H54 (cell line): ENCODE measurements around the gene KCNMB1.

ENCODE experiments used
- DNase-seq: peaks from one replicate; pipeline ENCODE4 v3.0.0; 2011; ENCODE audit warnings: low spot score, mixed read lengths; ENCODE audit not compliant: insufficient read length
- FAIRE-seq: peaks from 3 replicates; lab custom pipeline; 2011; peaks lifted over from hg19 to GRCh38; lab: Jason Lieb, UNC
- POLR2A ChIP-seq: IDR thresholded peaks from 2 replicates; pipeline ENCODE4 v1.6.1; 2011; ENCODE audit warnings: low read depth, mild to moderate bottlenecking, low read length

The KCNMB1 gene

DNA sequence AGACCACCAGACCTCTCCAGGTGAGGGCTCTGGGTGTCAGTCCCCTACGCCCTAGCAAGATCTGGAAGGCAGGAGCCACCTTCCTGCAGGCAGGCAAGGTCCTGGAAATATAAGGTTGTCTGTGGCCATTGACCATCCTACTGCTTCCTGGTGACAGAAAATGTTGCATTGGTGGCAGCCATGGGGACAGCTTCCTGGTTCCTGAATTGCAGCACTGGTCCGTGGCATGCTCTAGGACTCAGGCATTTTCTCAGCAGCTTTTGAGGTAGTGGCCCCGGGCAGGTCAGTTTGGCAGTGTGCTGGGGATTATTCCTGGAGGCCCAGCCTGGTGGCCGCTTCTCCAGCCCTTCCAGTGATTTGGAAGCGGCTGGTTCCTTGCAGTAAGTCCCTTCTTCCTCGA lies 36.6 kb upstream of the KCNMB1 start:
- FAIRE-seq (no peak), DNase-seq (no peak)
- no peak for TF ChIP-seq POLR2A

DNA sequence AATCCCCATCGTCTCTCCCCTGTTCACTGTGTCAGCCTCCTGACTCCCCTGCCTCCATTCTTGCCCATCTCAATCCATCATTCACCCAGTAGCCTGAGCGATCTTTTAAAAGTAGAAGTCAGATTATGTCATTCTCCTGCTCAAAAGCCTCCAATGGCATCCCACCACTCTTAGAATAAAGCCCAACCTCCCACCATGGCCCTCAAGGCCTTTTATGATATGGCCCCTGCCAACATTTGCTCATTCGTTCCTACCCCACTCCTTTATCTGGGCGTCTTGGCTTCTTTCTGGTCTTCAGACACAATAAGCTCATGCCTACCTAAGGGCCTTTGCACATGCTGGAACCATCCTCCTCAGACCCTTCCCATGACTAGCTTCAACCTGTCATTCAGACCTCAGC lies 35.5 kb upstream of the KCNMB1 start:
- FAIRE-seq = no peak
- no peak for TF ChIP-seq POLR2A
- DNase-seq = no peak

- FAIRE-seq = no peak
Observed at GRCh38 chr5:170423692-170424091, 34.5 kb upstream of the KCNMB1 start.

DNA sequence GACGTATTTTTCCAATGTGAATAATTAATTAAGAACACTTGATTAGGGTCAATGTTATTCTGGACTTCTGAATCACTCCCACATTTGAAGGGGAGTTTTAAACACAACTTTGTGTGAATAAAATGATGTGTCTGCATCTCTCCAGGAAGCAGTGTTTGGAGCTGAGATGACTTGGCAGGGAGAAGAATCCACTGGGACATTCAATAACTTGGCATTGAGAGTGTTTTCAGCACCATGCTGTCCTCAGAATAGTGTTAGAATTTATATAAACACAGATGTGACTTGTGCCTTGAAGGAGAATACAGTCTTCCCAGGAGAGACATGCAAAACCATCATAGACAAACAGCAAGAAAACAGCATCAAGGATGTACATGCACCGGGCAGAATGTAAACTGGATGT lies 32.7 kb upstream of the KCNMB1 start:
- no peak for FAIRE-seq
- DNase-seq = no peak
- TF ChIP-seq POLR2A = no peak

More at GRCh38 chr5:170423692-170424091, 34.5 kb upstream of the KCNMB1 start:
- no peak for DNase-seq
- no peak for TF ChIP-seq POLR2A

- FAIRE-seq = no peak
- TF ChIP-seq POLR2A = no peak
- DNase-seq = peak; percentile 39
Observed at GRCh38 chr5:170420806-170421412, 31.7 kb upstream of the KCNMB1 start.

DNA sequence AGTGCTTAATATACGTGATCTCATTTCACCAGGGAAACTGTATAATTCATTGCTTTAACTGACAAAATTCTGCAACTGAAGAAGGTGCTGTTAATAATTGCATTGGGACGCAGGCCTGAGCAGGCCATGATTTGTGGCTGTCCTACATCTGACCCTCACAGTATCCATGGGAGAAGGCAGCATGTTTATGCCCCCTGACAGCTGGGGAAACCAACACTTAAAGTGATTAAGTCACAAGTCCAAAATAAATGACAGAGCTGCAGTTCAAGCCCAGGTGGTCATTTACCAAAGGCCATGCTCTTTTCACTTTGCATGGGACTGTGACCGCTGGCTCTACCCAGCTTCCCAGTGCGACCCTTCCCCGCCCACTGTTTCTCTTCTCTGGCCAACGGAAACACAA lies 30.5 kb upstream of the KCNMB1 start:
- no peak for DNase-seq
- no peak for TF ChIP-seq POLR2A
- no peak for FAIRE-seq

DNA sequence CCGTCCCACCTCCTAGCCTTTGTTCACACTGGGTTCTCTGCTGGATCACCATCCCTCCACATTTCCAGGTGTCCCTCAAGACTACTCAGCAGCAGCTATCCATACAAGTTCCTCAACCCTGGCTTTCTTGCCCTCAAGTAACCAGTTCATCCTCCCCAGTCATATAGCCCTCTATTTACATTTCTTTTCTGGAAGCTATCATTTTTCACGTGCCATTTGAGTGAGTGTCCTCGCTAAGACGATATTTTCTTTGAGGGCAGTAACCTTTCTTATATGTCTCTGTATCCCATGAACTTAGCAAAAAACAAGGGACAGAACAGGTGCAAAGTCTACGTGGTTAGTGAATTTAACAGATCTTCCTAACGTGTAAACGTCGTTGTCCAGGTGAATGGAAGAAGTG lies 29.6 kb upstream of the KCNMB1 start:
- no peak for TF ChIP-seq POLR2A
- no peak for FAIRE-seq
- DNase-seq = no peak

GRCh38 chr5:170416526-170416925 lies 27.4 kb upstream of the KCNMB1 start:
- FAIRE-seq = no peak
- TF ChIP-seq POLR2A = no peak

DNA sequence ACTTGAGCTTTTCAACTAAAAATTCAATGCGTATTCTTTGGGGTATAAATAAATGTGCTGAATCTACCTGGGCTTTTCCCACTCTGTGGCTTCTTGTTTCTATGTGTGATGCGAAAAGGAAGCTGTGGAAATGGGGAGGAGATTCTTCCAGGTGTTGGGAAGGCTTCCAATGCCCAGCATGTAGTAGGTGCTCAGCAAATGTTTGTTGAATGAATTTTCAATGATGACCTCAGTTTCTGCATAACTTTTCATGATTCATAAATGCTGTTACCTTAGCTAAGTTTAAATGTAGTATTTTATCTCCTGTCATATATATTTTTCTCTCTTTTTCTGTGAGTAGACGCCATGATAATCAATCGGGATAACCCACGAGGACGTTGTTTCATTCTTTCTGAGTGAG lies 25.6 kb upstream of the KCNMB1 start:
- no peak for TF ChIP-seq POLR2A
- FAIRE-seq = no peak
- DNase-seq = no peak

More at GRCh38 chr5:170416526-170416925, 27.4 kb upstream of the KCNMB1 start:
- no peak for DNase-seq

DNA sequence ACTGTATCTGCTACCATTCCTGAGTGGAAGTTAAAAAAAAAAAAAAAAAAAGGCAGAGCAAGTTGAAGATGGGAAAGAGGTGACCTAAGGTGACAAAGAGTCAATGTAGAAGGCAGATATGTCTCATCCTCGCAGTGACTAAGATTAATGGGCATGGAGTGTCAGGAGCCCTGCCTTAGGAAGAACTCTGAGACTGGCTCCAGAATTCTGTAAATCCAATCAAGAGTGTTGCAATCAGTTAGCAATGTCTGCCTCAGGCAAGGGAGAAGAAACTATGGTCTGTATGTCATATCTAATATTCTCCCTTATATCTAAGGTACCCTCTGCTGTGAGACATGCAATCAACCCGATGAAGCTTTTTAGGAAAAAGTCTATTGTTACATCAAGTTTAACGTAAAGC lies 24.7 kb upstream of the KCNMB1 start:
- FAIRE-seq (no peak), DNase-seq (no peak)
- no peak for TF ChIP-seq POLR2A

- FAIRE-seq = no peak
- no peak for DNase-seq
- TF ChIP-seq POLR2A = no peak
Observed at GRCh38 chr5:170411100-170411499, 21.9 kb upstream of the KCNMB1 start.

GRCh38 chr5:170410401-170410800 lies 21.2 kb upstream of the KCNMB1 start:
- DNase-seq (no peak), FAIRE-seq (no peak)
- TF ChIP-seq POLR2A = no peak

- DNase-seq (no peak), FAIRE-seq (no peak)
- no peak for TF ChIP-seq POLR2A
Observed at GRCh38 chr5:170408877-170409660, 19.9 kb upstream of the KCNMB1 start.

GRCh38 chr5:170408226-170408625 lies 19.1 kb upstream of the KCNMB1 start:
- DNase-seq (no peak), FAIRE-seq (no peak)
- no peak for TF ChIP-seq POLR2A

DNA sequence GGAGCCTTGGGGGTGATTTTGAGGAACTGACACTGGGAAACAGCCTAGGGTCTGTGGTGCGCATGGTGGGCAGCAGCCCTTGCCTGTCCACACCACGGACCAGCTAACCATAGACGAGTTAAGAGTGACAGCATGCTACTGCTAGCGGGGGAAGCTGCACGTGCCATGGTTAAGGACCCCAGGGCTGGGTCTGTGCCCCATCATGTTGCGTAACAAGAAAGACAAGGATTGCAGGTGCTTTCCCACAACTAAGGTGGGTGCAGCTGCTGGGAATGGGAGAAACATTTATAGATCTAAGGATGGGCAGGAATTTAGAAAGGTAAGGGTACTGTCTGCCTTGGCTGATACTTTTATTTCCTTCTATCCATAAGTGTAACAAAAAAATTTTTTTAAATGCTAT lies 17.9 kb upstream of the KCNMB1 start:
- no peak for DNase-seq
- FAIRE-seq = no peak
- TF ChIP-seq POLR2A = no peak
